Thoracic aorta (tissue), 2 donors: ENCODE results near the gene PRKAR1A. TPM values are rescaled to one million over a fixed set of nuclear protein-coding genes. Genes with fewer than 3 reads are reported as not detected.

Experiments
- ATAC-seq: fragments of 150-250 bp; one replicate; pipeline ENCODE4 v1.8.0; 2017; ENCODE audit warnings: low read depth; ENCODE audit not compliant: insufficient number of reproducible peaks, low FRiP score
- DNase-seq: peaks from one replicate; pipeline ENCODE4 v3.0.0-alpha.2; 2020; ENCODE audit warnings: low spot score
- H3K27ac ChIP-seq, 2 donors: fragments of 200-600 bp; sonication (generic); 1 replicate in 1 of 2; 2 replicates in 1 of 2; pipeline ENCODE4 v1.5.1; 2016; ENCODE audit warnings: mild to moderate bottlenecking in 2 of 2, moderate library complexity in 2 of 2
- H3K27me3 ChIP-seq: fragments of 200-600 bp; sonication (generic); replicated peaks from 2 replicates; pipeline ENCODE4 v1.6.0; 2016; ENCODE audit warnings: mild to moderate bottlenecking; ENCODE audit not compliant: insufficient read depth
- H3K36me3 ChIP-seq: fragments of 200-600 bp; sonication (generic); one replicate; pipeline ENCODE4 v1.5.1; 2016
- H3K4me1 ChIP-seq, 2 donors: fragments of 200-600 bp; sonication (generic); 1 replicate in 1 of 2; 2 replicates in 1 of 2; pipeline versions ENCODE4 v1.5.1 to v1.6.0; 2016; ENCODE audit warnings: low read depth in 2 of 2, mild to moderate bottlenecking in 1 of 2; ENCODE audit not compliant: control insufficient read depth in 1 of 2
- H3K4me3 ChIP-seq: fragments of 200-600 bp; sonication (generic); 2 replicates; pipeline ENCODE4 v1.5.1; 2016; ENCODE audit warnings: mild to moderate bottlenecking
- H3K9me3 ChIP-seq: fragments of 200-600 bp; sonication (generic); 2 replicates; pipeline ENCODE4 v1.5.1; 2016
- total RNA-seq, 2 donors: library from RNA; depleted of rRNA; stranded (reverse); fragments of >200 nt; gene quantifications; one replicate each; pipeline versions ENCODE4 v1.1.0 to v1.2.3, GENCODE V29; 2016
- TF ChIP-seq, protein P1 (sequence below): fragments of 200-600 bp; sonication (generic); IDR thresholded peaks from one replicate; pipeline ENCODE4 v1.5.1; 2019; ENCODE audit warnings: antibody characterized with exemption

PRKAR1A gene
- total RNA-seq, 2 donors from 2014 or later: 345 to 412 TPM

DNA sequence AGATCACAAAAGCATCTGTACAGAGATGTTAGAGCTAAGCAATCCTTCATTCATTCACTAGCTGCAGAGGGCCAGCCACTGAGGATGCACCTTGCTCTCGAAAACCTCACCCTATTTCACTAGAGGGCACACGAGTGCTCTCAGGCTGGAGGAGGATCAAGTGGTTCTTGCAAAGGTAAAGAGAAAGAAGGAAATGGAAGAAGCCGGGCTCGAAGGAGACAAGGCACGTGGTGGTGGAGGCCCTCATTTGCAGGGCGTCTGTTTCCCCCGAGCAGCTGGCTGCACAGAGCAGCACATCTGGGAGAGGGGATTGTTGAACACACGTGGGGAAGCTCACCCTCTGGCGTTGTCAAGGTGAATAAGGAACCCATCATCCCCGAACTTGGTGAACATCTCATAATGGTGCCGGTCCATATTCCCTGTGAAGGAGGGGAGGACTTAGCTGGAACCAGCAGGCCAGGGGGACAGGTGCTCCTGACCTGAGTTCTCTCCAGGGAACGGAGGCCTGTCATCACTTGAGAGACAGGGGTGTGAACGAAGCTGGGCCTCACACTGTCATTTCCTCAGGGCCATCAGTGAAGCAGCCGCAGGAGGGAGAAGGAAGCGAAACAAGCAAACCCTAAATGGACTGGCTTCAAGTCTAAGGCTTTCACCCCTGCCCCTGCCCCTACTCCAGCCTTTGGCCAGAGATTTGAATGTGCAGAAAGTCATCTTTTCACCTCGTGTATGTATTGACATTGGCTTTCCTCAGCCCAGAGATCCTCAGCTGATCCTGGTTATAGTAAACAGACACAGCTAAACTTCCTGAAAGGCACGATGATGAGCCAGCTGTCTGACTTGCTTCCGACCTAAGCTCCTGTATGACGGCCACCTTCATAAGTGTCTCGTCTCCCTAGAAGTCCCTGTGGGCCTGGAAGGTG lies 27.6 kb downstream of the PRKAR1A start:
- H3K4me3 ChIP-seq: no peak overlapping the region
- TF ChIP-seq, protein P1, sequence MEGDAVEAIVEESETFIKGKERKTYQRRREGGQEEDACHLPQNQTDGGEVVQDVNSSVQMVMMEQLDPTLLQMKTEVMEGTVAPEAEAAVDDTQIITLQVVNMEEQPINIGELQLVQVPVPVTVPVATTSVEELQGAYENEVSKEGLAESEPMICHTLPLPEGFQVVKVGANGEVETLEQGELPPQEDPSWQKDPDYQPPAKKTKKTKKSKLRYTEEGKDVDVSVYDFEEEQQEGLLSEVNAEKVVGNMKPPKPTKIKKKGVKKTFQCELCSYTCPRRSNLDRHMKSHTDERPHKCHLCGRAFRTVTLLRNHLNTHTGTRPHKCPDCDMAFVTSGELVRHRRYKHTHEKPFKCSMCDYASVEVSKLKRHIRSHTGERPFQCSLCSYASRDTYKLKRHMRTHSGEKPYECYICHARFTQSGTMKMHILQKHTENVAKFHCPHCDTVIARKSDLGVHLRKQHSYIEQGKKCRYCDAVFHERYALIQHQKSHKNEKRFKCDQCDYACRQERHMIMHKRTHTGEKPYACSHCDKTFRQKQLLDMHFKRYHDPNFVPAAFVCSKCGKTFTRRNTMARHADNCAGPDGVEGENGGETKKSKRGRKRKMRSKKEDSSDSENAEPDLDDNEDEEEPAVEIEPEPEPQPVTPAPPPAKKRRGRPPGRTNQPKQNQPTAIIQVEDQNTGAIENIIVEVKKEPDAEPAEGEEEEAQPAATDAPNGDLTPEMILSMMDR: no peak
- no peak for ATAC-seq
- H3K27ac ChIP-seq: no peak overlapping the region
- DNase-seq: no peak
- no peaks in the 10 kb centered on the region for H3K4me1 ChIP-seq
- H3K36me3 ChIP-seq: peaks cover 17% of the 10 kb centered on the region
- H3K9me3 ChIP-seq: no peaks in the 10 kb centered on the region
- no peaks in the 10 kb centered on the region for H3K27me3 ChIP-seq

DNA sequence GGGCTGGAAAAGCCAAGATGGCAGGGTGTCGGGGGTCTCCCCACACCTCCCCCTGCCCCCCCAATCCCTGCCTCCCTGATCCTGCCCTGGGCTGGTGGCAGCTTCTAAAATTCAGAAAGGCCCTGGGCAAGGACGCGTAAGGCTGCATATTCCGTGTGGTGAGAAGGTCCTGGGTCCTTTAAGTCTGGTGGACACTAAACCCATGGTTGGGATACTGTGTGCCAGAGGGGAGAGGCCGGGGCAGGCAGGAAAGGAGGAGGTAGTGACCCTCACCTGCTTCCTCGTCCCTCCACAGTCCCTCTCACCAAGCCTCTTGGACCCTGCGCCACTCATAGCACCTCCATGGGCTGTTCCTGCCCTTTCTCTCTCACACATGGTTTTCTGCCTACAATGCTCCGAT lies 28.8 kb downstream of the PRKAR1A start:
- peaks cover 15% of the 10 kb centered on the region for H3K36me3 ChIP-seq
- TF ChIP-seq, protein P1: no peak
- ATAC-seq: no peak
- H3K9me3 ChIP-seq: no peaks in the 10 kb centered on the region
- no peak for DNase-seq
- H3K4me3 ChIP-seq: no peak overlapping the region
- H3K4me1 ChIP-seq: no peaks in the 10 kb centered on the region
- H3K27ac ChIP-seq: no peak overlapping the region
- H3K27me3 ChIP-seq: no peaks in the 10 kb centered on the region

DNA sequence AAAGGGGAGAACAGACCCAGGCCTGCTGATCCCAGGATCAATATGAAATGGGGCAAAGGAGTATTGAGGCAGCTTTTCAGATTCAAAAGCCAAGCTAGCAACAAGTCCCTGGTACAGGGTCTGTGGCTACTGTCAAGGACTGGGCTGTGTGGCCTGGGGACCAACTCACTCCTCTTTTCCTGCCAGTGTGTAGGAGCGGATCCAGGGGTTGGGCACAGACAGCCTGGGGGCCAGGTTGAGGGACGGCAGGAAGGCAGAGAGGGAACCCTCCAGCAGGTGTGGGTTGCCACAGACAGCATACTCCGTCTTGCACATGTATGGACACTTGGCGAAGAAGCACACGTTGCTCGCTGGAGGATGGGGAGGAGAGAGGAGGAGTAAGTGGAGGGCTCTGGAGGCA lies 29.6 kb downstream of the PRKAR1A start:
- TF ChIP-seq, protein P1: no peak
- Histone ChIP-seq H3K27ac (no peak overlapping the region), H3K36me3 (peaks cover 13% of the 10 kb centered on the region)

DNA sequence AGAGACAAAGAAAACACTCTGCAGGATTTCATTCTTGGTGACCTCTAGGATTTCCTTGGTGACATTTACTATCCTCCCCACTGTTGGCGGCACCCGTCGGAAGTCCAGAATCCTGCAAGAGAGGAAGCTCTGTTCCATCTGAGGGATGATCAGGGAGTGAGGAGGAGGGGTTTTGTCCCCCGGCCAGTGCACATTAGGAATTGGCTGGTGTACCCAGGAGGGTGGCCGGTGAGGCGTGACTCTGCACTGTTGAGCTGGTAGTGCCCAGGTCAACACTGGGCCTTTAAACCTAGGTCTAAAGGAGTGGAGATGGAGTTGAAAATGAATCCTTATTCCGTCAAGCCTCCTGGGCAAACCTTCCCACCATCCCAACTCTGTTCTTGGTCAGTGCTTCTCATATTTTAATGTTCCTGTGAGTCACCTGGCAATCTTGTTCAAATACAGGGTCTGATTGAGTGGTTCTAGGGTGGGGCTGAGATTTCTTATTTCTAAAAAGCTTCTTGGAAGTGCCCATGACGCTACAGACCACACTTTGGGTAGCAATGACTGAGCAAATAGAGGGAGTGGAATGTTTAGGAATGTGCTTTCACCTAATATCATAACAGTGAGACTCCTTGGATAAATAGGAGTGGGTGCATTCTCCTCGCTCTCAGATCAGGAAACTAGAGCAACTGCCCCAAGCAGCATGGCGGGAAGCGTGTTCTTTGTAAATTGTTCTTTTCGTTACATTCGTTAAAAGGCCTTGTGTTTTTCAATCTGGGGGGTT lies 30.7 kb downstream of the PRKAR1A start:
- Histone ChIP-seq H3K9me3 (no peaks in the 10 kb centered on the region), H3K27me3 (no peaks in the 10 kb centered on the region), H3K27ac (no peak overlapping the region), H3K36me3 (peaks cover 3% of the 10 kb centered on the region), H3K4me1 (no peaks in the 10 kb centered on the region), H3K4me3 (no peak overlapping the region)
- ATAC-seq (no peak), DNase-seq (no peak)
- TF ChIP-seq, protein P1: no peak

More for the DNA sequence above, 29.6 kb downstream of the PRKAR1A start:
- ATAC-seq (no peak), DNase-seq (no peak)
- Histone ChIP-seq H3K27me3 (no peaks in the 10 kb centered on the region), H3K9me3 (no peaks in the 10 kb centered on the region), H3K4me1 (no peaks in the 10 kb centered on the region), H3K4me3 (no peak overlapping the region)
